ENCODE measurements around the gene TCP11. TPM values are rescaled to one million over a fixed set of nuclear protein-coding genes. Genes with fewer than 3 reads are reported as not detected.

TCP11 gene
- total RNA-seq, 1 donor from 2014 or later: not detected

- Histone ChIP-seq H3K9me3 (no peaks in the 10 kb centered on the region), H3K36me3 (peaks cover 100% of the 10 kb centered on the region), H3K27me3 (ENCODE audit: low read depth) (no peaks in the 10 kb centered on the region), H3K27ac (no peak overlapping the region), H3K4me3 (no peak overlapping the region), H3K4me1 (peaks cover 18% of the 10 kb centered on the region)
- ATAC-seq (no peak), DNase-seq (no peak)
- TF ChIP-seq CTCF (IDR thresholded peaks at IDR 0.05): no peak
- intact Hi-C loops (cut with DNase I): no loop called here
Observed at GRCh38 chr6:35086282-35086632, 54.9 kb downstream of the TCP11 start.

GRCh38 chr6:35085359-35086281 lies 55.5 kb downstream of the TCP11 start:
- TF ChIP-seq CTCF (IDR thresholded peaks at IDR 0.05): no peak
- DNase-seq (no peak), ATAC-seq (no peak)
- Histone ChIP-seq H3K4me3 (no peak overlapping the region), H3K9me3 (no peaks in the 10 kb centered on the region), H3K36me3 (peaks cover 100% of the 10 kb centered on the region), H3K4me1 (peaks cover 23% of the 10 kb centered on the region), H3K27me3 (ENCODE audit: low read depth) (no peaks in the 10 kb centered on the region), H3K27ac (no peak overlapping the region)
- intact Hi-C loops (cut with DNase I): no loop called here

- Histone ChIP-seq H3K4me3 (no peak overlapping the region), H3K36me3 (peaks cover 100% of the 10 kb centered on the region), H3K27me3 (ENCODE audit: low read depth) (no peaks in the 10 kb centered on the region), H3K4me1 (peaks cover 23% of the 10 kb centered on the region), H3K27ac (no peak overlapping the region), H3K9me3 (no peaks in the 10 kb centered on the region)
- no peak for ATAC-seq
- TF ChIP-seq CTCF (IDR thresholded peaks at IDR 0.05): no peak
- intact Hi-C loops (cut with DNase I): no loop called here
- DNase-seq: no peak
Observed at GRCh38 chr6:35084511-35085203, 56.5 kb downstream of the TCP11 start.

GRCh38 chr6:35084041-35084491 lies 57.1 kb downstream of the TCP11 start:
- no peak overlapping the region for H3K4me3 ChIP-seq
- DNase-seq (no peak), ATAC-seq (no peak)
- no peaks in the 10 kb centered on the region for H3K27me3 ChIP-seq (ENCODE audit: low read depth)
- peaks cover 23% of the 10 kb centered on the region for H3K4me1 ChIP-seq
- intact Hi-C loops (cut with DNase I): no loop called here
- H3K9me3 ChIP-seq: no peaks in the 10 kb centered on the region
- H3K36me3 ChIP-seq: peaks cover 100% of the 10 kb centered on the region
- no peak for TF ChIP-seq CTCF (IDR thresholded peaks at IDR 0.05)
- H3K27ac ChIP-seq: no peak overlapping the region

GRCh38 chr6:35083507-35083906 lies 57.6 kb downstream of the TCP11 start:
- Histone ChIP-seq H3K4me1 (peaks cover 23% of the 10 kb centered on the region), H3K9me3 (no peaks in the 10 kb centered on the region), H3K27ac (no peak overlapping the region), H3K4me3 (no peak overlapping the region), H3K36me3 (peaks cover 100% of the 10 kb centered on the region), H3K27me3 (ENCODE audit: low read depth) (no peaks in the 10 kb centered on the region)
- DNase-seq: no peak
- intact Hi-C loops (cut with DNase I): no loop called here
- ATAC-seq: no peak
- TF ChIP-seq CTCF (IDR thresholded peaks at IDR 0.05): no peak
